ENCODE results near the gene TMED10. TPM values are rescaled to one million over a fixed set of nuclear protein-coding genes. Genes with fewer than 3 reads are reported as not detected.
A peak's percentile ranks its signal among the peaks of the same experiment; 100 is the strongest.

The TMED10 gene
- polyA plus RNA-seq, 1 of the 3 experiments (the other 2 are of a cell fraction): 168 TPM

GRCh38 chr14:75132382-75133086 lies 43.9 kb downstream of the TMED10 start:
- no peaks in the 10 kb centered on the region for H3K9me2 ChIP-seq
- H3K79me2 ChIP-seq (ENCODE audit: insufficient read depth): peaks cover 34% of the 10 kb centered on the region
- no peak overlapping the region for H3K9ac ChIP-seq
- H3K27me3 ChIP-seq (ENCODE audit: insufficient read depth): no peaks in the 10 kb centered on the region
- peak overlapping the region in 1 of 2 experiments; percentile 34; a peak in 2 of 4 replicates for H3K27ac ChIP-seq (ENCODE audit: low read depth in 2 of 2, low read length in 1 of 2)
- ChIA-PET CTCF (interaction anchor here (0.6 to 11.6 kb wide), 6 partner anchors 9 to 356 kb away, joined by 3 to 237 read pairs (median 4); no protein-coding TSS in a partner anchor), POLR2A (no interaction called here)
- H3K4me1 ChIP-seq (ENCODE audit: control insufficient read depth in 1 of 2, insufficient read depth in 2 of 2, low read depth in 1 of 2, low read length in 1 of 2): peaks cover 0 to 7% of the 10 kb centered on the region in 2 experiments; a peak in 2 of 4 replicates
- no peak overlapping the region for H3K4me2 ChIP-seq
- peaks cover 31% of the 10 kb centered on the region for H3F3A ChIP-seq (replicated peaks; ENCODE audit: insufficient read depth)
- DNase-seq: peak; percentile 50
- H3K36me3 ChIP-seq (replicated peaks in 1 of 2; ENCODE audit: control insufficient read depth in 1 of 2, insufficient read depth in 2 of 2, low read length in 1 of 2): peaks cover 30 to 47% of the 10 kb centered on the region in 2 experiments
- H3K9me3 ChIP-seq: no peaks in the 10 kb centered on the region
- no peak overlapping the region for H2AFZ ChIP-seq (ENCODE audit: low read depth)
- 0 out of 2 replicates have a peak, but pooled peaks cover 2% of the 10 kb centered on the region for H4K20me1 ChIP-seq (ENCODE audit: insufficient read depth)
- H3K4me3 ChIP-seq (ENCODE audit: low read depth in 2 of 2, low read length in 1 of 2): no peak overlapping the region; a peak in 1 of 4 replicates
- TF ChIP-seq FOXM1 (IDR thresholded peaks at IDR 0.05; ENCODE audit: low read depth) (0 out of 2 replicates have a peak, but pooled peaks have one; percentile 17), RAD21 (IDR thresholded peaks at IDR 0.05; ENCODE audit: low read length) (peak; percentile 88), CTCF (IDR thresholded peaks at IDR 0.05) (peak; percentile 78), RCOR1 (IDR thresholded peaks at IDR 0.05; ENCODE audit: low read length) (no peak), SMC3 (IDR thresholded peaks at IDR 0.05; ENCODE audit: low read depth, low read length) (peak; percentile 89)
- WGBS (ENCODE audit: low lambda C conversion rate): 53% methylated on average over 4 of the region's 4 CpGs

GRCh38 chr14:75128596-75128990 lies 47.8 kb downstream of the TMED10 start:
- no peak for TF ChIP-seq EZH2phosphoT487 (IDR thresholded peaks at IDR 0.05; ENCODE audit: borderline replicate concordance, low read depth)
- no peak for TF ChIP-seq PBX3 (IDR thresholded peaks at IDR 0.05)
- TF ChIP-seq NFIC (IDR thresholded peaks at IDR 0.05; ENCODE audit: borderline replicate concordance): no peak
- no peak for TF ChIP-seq USF2 (IDR thresholded peaks at IDR 0.05; ENCODE audit: borderline replicate concordance, low read depth, low read length)
- TF ChIP-seq GABPA (IDR thresholded peaks at IDR 0.05; ENCODE audit: low read depth): no peak
- no peak for TF ChIP-seq RXRA (IDR thresholded peaks at IDR 0.05; ENCODE audit: borderline replicate concordance, low read depth)
- TF ChIP-seq MEF2A (IDR thresholded peaks at IDR 0.05; ENCODE audit: borderline replicate concordance, low read depth): no peak
- TF ChIP-seq RFX5 (IDR thresholded peaks at IDR 0.05; ENCODE audit: low read length): no peak
- TF ChIP-seq IRF3 (IDR thresholded peaks at IDR 0.05; ENCODE audit: low read depth, low read length): no peak
- TF ChIP-seq RCOR1 (IDR thresholded peaks at IDR 0.05; ENCODE audit: low read length): no peak
- no peak for TF ChIP-seq ZBTB33 (IDR thresholded peaks at IDR 0.05; ENCODE audit: borderline replicate concordance, low read depth)
- TF ChIP-seq SMC3 (IDR thresholded peaks at IDR 0.05; ENCODE audit: low read depth, low read length): no peak
- Histone ChIP-seq H3K79me2 (ENCODE audit: insufficient read depth) (peaks cover 50% of the 10 kb centered on the region), H3K27ac (ENCODE audit: low read depth in 2 of 2, low read length in 1 of 2) (no peak overlapping the region), H3F3A (replicated peaks; ENCODE audit: insufficient read depth) (peaks cover 48% of the 10 kb centered on the region), H3K4me1 (ENCODE audit: control insufficient read depth in 1 of 2, insufficient read depth in 2 of 2, low read depth in 1 of 2, low read length in 1 of 2) (peaks cover 3 to 17% of the 10 kb centered on the region in 2 experiments; a peak in 3 of 4 replicates), H3K9me2 (no peaks in the 10 kb centered on the region), H3K9ac (no peak overlapping the region), H3K9me3 (no peaks in the 10 kb centered on the region), H4K20me1 (ENCODE audit: insufficient read depth) (0 out of 2 replicates have a peak, but pooled peaks cover 2% of the 10 kb centered on the region), H3K36me3 (replicated peaks in 1 of 2; ENCODE audit: control insufficient read depth in 1 of 2, insufficient read depth in 2 of 2, low read length in 1 of 2) (peaks cover 10 to 33% of the 10 kb centered on the region in 2 experiments), H3K27me3 (ENCODE audit: insufficient read depth) (no peaks in the 10 kb centered on the region), H3K4me3 (ENCODE audit: low read depth in 2 of 2, low read length in 1 of 2) (no peak overlapping the region), H3K4me2 (peak overlapping the region; percentile 75; the same call in 1 of the 2 replicates), H2AFZ (ENCODE audit: low read depth) (no peak overlapping the region)
- ChIA-PET CTCF (interaction anchor here (0.6 to 11.6 kb wide), 3 partner anchors 13 to 172 kb away, joined by 3 to 237 read pairs (median 6); no protein-coding TSS in a partner anchor), POLR2A (no interaction called here)
- WGBS (ENCODE audit: low lambda C conversion rate): 93% methylated on average over 5 of the region's 5 CpGs
- DNase-seq: no peak
